NCI-H1436 treated with DMSO at 0.1 percent for 48 hours (cell line): ENCODE measurements around the gene CACNA2D3.
"Not testable (repeated sequence)": the region's sequence is repeated elsewhere in the genome, so short reads cannot be mapped to it uniquely, and the experiment has no call there.

Experiments used
- DNase-seq: peaks from one replicate; lab custom pipeline; 2025; lab: John Stamatoyannopoulos, UW

The CACNA2D3 gene

DNA sequence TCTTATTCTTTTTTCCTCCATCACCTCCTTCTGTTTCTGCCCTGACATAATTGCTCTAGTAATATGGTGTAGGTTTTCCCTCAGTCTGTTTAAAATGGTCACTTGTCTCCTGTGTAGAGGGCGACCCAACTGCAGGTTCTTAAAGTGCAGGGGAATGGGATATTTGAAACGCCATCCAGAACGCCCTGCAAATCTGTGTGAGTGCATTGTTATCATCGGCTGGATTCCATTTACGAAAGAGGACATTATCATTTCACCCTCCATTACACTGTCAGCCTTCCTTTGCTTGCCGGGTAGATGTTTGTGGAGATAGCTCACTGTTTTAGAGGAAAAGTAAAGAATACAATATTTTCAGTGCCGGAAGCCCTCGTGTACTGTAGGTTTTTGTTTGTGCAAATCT lies 451.5 kb downstream of the CACNA2D3 start:
- no peak for DNase-seq

DNA sequence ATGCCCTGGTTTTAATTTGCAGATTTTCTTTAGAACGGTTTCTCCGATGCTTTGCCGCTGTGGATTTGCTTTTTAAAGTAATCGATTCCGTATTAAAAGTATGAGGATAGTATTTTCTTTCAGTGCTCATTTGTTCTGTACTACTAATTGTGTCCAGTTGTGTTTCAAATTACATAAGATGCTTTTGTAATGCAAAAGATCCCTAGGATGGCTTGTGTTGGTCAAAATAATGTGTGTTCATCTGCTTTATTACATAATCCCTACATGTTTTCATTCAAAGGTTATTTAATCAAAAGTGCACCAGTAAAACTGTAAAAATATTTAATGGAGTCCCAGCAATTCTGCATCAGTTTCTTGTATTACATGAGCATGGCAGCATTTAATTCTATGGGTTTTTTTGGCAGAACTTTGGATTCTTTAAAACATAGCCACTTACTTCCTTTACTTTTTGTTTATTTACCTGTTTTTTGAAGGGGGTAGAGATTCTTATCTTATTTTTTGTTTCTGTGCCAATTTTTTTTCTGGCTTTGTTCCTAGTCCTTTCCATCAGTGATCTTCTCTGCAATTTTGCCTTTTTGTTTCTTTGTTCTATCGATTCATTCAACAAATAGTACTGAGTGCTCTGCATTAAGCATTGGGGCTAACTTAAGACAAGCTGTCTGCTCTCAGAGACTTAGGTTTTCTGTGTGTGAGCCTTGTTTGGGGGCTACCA lies 452.7 kb downstream of the CACNA2D3 start:
- DNase-seq: no peak

DNA sequence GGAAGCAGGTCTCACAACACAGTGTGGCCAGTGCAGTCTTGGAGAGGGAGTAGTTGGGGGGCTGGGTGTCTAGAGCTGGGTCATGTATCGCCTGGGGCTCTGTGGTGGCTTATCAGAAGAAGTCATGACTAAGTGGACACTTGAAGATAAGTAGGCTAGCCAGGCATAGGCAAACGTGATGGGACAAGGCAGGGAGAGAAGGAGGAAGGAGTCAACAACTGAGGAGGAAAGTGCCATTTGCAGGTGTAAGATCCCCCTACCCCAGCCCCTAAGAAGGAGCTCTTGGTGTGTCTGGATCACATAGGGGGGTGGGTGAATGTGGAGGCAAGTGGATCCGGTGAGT lies 453.2 kb downstream of the CACNA2D3 start:
- no peak for DNase-seq

DNA sequence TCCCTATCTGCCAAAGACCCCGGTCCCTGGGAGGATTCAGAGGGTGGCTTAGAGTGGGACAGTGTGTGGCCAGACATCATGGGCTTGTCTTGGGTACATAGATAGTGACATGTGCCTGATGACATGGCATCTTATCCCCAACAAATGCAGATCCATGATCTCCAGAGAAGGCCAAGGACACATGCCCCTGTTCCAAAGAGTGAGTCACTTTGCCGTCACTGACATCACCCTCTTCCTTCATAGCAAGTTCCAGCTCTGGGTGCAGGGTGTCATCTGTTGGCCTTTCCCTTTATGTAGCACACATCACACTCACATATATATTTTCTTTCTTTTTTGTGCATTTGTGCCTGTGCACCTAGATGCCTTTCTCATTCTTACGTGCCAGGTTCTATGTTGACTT lies 455.0 kb downstream of the CACNA2D3 start:
- no peak for DNase-seq

DNA sequence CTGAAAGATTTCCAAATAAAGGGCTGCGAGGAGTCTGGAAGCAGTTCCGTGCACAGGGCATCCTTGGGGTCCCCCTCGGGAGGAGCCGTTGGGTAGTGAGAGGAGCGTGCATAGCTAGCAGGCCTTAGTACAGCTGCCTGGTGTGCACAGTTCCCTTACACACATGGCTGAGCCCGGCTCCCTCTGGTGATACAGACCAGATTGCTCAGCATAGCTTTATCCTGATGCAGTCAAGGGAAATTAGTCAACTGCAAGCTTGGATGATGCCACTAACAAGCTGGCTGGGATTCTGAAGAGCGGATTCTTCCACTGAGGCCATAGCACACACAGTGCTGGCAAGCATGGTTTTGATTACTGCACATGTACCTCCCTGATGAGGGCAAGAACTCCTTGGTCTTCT lies 456.1 kb downstream of the CACNA2D3 start:
- no peak for DNase-seq

DNA sequence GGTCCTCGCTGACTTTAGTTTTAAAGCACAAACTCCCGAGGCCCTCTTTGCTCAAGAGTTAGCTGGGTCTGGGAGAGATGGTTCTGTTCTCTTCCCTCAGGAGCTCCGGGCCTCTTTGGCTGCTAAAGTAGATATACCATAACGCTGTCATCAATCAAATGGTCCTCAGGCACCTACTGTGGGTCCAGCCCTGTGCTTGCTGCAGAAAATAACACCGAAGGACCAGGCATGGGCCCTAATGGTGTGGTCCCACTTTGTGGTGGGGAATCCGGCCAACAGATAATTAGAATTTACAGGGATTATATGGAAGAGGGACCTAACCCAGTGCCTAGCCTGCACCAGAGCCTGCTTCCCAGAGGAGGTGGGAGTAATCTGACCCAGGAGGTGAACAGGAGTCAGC lies 458.1 kb downstream of the CACNA2D3 start:
- no peak for DNase-seq

DNA sequence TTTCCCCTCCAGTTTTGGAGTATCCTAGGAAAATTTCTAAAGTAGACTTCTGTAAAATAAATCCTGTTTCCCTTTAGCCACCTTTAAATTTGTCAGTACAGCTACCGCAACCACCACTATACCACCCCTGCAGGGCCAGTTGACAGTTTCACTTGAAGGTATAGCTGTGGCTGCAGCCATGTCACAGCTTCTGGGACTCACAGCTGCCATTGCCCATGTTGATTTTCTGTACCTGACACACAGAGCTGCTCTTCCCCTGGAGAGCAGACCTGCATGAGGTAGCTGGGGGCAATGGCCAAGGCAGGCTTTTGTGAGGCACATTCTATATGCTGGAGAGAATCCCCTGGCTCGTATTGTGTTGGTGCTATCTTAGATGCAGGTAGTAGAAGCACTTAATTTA lies 460.1 kb downstream of the CACNA2D3 start:
- no peak for DNase-seq

DNA sequence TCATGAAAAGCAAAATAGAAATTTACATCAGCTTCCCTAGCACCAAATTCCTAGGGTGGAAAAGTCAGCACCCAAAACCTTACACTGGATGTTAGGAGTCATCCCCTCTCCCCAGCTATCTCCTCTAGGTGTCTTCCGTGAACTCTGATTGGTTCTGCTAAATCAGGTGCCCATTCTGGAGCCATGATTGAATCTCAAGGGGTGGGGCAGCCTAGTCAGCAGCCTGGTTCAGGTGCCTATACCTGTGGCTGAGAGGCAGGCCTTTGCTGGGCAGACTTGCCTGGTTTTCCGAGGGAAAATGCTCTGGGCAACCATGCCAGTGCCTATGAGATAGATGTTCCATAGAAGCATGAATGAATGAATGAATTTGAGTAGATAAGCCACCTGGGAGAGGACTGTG lies 468.8 kb downstream of the CACNA2D3 start:
- no peak for DNase-seq

DNA sequence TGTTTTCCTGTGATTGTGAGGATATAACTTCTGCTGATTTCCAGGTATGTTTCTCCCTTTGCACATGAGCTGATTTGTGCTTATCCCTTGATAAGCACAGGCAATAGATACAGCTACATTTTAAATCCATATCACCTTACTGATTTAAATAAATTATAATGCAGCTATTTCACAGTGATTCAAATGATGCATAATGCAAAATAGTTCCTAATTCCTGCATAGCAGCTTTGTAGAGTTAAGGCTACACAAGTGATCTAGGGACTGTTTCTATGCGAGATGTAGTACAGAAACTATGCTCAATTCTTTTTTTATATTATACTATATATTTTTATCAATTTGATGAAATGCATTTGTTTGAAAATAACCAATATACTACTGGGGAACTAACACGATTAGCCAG lies 471.3 kb downstream of the CACNA2D3 start:
- DNase-seq: no peak

DNA sequence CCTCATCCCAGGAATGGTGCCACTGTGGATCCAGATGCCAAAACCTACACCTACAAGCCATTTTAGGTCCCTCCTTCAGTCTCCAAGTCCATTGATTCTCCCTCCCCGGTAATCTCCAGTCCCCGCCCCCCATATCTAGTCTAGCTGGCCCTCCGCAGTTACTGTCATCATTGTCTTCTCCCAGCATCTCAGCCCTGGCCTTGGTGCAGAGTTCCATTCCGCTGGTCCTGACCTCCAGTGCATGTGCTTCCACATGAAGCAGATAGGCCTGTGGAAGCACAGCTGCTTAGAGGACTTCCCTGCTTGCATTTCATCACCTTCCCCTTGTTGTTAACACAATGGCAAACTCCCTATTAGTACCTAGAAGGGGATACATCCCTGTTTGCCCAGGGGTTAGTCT lies 473.7 kb downstream of the CACNA2D3 start:
- no peak for DNase-seq

DNA sequence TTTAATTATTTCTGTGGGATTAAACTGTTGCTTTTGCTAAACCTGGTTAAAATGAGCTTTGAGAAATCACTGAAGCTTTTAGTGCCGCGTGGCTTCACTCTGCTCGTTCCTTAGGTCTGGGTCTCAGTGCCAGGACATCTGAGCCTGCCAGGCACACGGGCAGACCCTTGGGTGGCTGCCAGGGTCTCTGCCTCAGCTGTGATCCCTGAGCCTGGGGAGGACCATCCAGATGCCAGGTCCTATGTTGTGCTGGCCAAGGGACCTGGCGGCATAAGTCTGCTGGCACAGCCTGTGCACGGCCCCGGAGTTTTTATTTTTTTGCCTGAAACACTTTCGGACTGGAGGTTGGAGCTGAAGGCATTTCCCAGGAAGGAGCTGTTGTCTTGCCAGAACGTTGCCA lies 477.4 kb downstream of the CACNA2D3 start:
- no peak for DNase-seq

DNA sequence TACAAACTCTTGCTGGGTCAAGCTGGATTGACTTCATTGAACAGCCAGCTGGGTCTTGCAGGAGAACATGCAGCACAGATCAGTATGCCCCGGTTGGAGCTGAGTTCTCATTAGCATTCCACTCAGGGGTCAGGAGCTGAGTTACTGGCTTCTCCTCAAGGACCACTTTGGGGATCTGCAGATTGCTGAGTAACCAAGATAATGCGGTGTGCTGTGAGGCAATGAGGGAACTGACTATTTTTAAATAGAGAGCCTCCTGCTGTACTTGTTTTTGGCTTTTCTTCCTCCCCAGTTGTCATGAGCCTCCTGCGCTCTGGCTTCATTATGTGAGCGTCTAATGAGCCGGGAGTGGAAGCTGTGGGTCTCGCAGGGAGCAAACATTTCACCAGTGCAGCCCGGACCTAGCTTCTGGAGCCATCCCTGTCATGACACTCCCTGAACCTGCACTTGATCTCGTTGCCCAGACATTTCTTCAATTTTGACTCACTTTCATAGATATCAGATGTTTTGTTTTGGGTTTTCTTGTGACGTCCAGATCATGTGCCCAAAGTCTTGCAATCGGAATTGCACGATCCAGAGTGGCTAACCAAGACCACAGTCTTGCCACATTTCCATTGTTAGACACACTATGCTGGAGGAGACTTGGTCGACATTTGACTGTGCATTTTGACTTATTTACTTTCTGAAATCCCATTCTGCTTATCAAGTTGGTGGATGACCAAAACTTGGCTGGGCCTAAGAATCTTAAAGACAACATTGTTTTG lies 478.3 kb downstream of the CACNA2D3 start:
- no peak for DNase-seq

DNA sequence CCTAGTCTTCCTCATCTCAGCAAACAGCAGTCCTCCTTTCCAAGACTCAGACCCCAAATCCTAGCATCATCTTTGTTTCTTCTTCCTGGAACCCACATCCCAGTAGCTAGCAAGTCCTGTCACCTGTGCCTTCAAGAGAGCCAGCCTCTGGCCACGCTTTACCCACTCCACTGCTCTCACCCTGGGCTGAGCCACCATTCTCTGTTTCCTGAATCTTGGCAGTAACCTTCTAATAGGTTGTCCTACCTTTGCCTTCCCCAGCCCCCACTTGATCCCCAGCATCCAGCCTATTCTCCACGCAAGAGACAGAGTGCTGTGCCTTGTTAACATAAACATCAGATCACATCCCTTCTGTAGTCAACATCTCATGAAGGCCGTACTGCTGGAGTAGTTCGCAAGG lies 482.1 kb downstream of the CACNA2D3 start:
- no peak for DNase-seq

DNA sequence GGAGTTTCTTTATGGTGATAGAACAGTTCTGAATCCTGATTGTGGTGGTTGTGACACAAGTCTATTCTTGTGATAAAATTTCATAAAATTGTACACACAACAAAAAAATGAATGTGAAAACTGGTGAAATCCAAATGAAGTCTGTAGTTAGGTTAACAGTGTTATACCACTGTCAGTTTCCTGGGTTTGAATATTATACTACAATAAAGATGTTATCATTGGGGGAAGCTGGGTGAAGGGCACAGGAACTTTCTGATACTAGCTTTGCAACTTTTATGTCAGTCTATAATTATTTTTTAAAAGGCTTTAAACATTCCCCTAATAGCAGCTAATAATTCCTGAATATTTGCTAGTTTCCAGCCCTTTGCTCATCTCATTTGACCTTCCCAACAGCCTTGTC lies 485.7 kb downstream of the CACNA2D3 start:
- no peak for DNase-seq

DNA sequence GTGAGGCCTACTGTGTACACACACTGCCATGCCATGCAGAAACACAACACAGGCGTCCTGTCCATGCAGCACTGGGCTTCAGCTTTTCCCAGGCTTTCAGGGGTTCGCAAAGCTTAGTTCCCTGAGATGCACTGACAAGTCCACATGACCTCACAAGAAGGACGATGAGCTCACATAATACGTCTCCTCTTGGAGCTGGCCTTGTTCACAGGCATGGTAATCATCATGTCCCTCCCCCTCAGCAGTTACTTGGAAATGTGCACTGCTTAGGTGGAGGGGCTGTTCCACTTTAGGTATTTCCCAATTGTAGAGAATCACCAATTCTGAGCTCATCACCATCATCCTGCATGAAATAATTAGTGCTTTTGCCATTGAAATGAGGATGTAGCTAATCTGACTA lies 496.7 kb downstream of the CACNA2D3 start:
- DNase-seq: no peak

DNA sequence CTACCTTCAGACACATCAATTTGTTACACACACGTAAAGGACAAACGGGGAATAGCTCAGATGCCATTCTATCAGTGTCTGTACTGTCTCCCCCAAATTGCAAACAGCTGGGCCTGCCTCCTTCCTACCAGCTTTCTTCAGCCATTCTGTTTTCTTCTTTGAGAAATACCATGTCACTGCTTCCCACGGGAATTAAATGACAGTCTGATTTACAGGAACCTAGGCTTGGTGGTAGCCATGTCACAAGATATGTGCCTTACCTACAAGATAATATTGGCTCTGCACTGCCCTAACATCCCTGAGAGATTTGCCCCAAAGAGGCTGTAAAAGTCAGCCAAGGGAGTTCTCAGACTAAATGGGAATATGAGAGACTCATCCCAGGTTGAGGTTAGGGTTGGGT lies 497.2 kb downstream of the CACNA2D3 start:
- no peak for DNase-seq

DNA sequence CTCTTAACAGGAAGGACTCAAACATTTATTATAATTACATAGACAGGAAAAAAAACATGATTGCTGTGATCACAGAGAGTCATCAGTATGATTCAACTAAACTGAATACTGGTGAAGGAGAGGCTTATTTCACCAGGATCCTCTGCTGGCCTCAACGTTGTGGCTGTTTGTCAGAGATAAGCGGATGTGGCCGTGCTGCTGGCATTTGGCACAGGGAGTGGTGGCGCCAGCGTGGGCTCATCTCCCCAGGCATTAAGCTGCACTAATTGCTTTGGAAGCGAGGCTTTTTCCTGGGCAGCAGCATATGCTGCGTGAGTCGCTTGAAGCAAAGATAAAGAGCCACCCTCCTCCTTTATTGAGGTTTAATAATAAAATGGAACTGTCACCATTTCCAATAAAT lies 498.8 kb downstream of the CACNA2D3 start:
- no peak for DNase-seq

DNA sequence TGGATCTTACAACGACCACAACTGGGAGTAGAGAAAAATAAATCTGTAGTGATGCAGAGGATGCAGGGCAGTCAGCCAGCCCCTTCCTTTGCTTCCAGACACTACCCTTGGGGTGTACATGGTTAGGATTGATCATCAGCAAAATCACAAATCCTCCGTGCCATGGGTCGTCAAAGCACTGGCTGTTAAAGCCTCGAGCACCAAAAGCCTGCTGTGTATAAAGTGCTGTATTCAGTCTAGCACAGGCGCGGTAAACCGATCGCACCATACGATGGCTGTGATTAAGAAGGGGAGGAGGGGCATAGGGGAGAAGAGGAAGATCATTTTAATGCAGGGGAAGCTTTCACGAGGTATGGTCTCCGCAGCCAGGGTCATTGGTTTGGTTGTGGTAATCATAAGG lies 500.3 kb downstream of the CACNA2D3 start:
- no peak for DNase-seq

DNA sequence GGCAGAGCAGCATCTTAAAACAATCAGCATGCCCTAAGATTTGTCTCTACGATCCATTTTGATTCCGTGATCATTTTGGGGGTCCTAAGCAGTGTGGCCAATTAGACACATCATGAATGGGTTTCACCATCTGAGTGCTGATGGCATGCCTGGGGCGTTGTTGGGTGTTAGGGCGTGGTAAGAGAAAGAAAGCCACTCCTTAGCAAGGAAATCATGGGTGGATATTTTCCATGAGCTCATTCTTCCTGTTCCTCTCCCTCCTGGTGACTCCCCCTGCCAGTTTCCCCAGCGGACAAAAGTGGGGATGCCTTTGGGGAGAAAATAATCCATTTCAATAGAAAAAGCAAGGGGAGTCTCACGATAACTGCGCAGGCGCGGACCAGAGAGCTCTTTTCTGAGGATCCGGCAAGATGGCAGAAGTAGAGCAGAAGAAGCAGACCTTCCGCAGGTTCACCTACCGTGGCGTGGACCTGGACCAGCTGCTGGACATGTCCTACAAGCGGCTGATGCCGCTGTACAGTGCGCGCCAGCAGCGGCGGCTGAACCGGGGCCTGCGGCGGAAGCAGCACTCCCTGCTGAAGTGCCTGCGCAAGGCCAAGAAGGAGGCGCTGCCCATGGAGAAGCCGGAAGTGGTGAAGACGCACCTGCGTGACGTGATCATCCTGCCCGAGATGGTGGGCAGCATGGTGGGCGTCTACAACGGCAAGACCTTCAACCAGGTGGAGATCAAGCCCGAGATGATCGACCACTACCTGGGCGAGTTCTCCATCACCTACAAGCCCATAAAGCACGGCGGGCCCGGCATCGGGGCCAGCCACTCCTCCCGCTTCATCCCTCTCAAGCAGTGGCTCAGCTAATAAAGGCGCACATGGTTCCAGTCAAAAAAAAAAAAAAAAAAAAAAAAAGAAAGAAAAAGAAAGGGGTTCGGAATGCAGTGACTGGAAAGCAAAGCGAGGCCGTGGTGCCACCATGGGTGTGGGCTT lies 503.7 kb downstream of the CACNA2D3 start:
- no peak for DNase-seq

DNA sequence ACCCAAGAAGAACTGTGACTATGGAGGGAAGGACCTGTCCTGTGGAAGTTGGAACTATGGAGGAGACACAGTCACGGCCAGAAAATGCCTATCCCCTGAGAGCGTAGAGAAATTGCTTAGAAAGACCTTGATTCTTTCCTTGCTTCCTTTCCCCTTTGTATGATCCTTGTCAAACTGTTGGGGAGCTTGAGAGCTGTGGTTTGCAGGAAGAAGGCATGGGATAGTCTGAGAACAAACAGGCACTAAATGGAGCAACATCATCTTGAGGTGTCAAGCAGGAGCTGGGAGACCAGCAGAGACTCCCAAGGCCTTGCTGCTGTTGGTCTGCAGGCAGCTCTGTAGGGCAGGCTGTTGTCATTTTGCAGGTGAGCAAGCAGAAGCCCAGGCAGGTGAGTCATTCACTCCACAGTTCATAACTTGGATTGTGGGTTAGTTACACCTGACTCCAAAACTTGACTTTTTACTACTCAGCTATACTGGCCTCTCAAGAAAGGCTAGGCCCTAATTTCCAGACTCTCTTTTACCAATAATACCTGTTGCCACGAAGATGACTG lies 506.6 kb downstream of the CACNA2D3 start:
- no peak for DNase-seq

DNA sequence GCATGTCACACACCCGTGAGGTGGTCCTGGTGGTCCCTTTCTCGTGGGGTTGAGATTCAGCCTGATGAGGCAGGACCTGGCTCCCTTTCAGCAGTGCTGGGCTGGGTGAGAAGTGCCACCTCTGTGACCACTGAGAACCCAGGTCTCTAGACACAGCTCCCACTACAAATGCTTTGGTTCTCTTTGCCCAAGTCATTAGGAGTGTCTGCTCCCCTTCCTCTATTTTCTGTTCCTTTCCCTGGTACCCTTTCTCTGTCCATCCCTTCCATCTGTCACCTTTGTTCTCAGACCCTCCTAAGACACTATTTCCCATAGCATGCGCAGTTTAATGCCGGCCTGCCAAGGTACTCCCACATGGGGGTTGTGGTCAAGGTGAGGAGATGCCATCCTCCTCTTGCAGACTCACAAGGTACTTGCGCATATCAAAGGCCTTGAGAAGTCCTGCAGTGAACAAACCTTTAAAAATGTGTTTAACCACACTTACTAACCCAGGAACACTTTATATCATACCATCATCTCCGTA lies 507.8 kb downstream of the CACNA2D3 start:
- DNase-seq: no peak

DNA sequence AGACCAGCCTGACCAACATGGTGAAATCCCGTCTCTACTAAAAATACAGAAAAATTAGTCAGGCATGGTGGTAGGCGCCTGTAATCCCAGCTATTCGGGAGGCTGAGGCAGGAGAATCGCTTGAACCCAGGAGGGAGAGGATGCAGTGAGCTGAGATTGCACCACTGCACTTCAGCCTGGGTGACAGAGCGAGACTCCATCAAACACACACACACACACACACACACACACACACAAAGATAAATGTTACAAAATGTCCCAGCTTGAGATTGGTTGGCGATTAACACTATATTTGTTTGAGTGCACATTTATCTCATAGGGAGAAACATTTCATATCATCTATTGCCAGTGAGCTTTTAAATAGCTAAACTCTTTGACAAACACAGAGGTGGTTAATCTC lies 508.6 kb downstream of the CACNA2D3 start:
- not testable (repeated sequence) for DNase-seq
